ENCODE measurements around the gene SLC7A5. TPM values are rescaled to one million over a fixed set of nuclear protein-coding genes. Genes with fewer than 3 reads are reported as not detected.
A peak's percentile ranks its signal among the peaks of the same experiment; 100 is the strongest.

Gene SLC7A5
- total and polyA plus RNA-seq, 2 of the 13 experiments (the other 11 are each of a cell fraction or from before 2014, with no cell fraction given), result 79.6 to 155 TPM

GRCh38 chr16:87842209-87842869 is 27.0 kb downstream of the SLC7A5 start (continued):
- TF ChIP-seq, protein P1, sequence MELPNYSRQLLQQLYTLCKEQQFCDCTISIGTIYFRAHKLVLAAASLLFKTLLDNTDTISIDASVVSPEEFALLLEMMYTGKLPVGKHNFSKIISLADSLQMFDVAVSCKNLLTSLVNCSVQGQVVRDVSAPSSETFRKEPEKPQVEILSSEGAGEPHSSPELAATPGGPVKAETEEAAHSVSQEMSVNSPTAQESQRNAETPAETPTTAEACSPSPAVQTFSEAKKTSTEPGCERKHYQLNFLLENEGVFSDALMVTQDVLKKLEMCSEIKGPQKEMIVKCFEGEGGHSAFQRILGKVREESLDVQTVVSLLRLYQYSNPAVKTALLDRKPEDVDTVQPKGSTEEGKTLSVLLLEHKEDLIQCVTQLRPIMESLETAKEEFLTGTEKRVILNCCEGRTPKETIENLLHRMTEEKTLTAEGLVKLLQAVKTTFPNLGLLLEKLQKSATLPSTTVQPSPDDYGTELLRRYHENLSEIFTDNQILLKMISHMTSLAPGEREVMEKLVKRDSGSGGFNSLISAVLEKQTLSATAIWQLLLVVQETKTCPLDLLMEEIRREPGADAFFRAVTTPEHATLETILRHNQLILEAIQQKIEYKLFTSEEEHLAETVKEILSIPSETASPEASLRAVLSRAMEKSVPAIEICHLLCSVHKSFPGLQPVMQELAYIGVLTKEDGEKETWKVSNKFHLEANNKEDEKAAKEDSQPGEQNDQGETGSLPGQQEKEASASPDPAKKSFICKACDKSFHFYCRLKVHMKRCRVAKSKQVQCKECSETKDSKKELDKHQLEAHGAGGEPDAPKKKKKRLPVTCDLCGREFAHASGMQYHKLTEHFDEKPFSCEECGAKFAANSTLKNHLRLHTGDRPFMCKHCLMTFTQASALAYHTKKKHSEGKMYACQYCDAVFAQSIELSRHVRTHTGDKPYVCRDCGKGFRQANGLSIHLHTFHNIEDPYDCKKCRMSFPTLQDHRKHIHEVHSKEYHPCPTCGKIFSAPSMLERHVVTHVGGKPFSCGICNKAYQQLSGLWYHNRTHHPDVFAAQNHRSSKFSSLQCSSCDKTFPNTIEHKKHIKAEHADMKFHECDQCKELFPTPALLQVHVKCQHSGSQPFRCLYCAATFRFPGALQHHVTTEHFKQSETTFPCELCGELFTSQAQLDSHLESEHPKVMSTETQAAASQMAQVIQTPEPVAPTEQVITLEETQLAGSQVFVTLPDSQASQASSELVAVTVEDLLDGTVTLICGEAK (IDR thresholded peaks at IDR 0.05), result no peak
- TF ChIP-seq, protein P1 (CRISPR knock-in tag; IDR thresholded peaks at IDR 0.05), result no peak
- TF ChIP-seq ATF2 (CRISPR knock-in tag; IDR thresholded peaks at IDR 0.05) (0 out of 2 replicates have a peak, but pooled peaks have one; percentile 29), NPAS2 (CRISPR knock-in tag; IDR thresholded peaks at IDR 0.05; ENCODE audit: borderline replicate concordance) (no peak), ARHGAP35 (CRISPR knock-in tag; IDR thresholded peaks at IDR 0.05; ENCODE audit: borderline replicate concordance) (no peak), KDM6A (CRISPR knock-in tag; IDR thresholded peaks at IDR 0.05; ENCODE audit: low read depth) (0 out of 2 replicates have a peak, but pooled peaks have one; percentile 48), DMAP1 (CRISPR knock-in tag; IDR thresholded peaks at IDR 0.05) (0 out of 2 replicates have a peak, but pooled peaks have one; percentile 45), NR2C2 (CRISPR knock-in tag; IDR thresholded peaks at IDR 0.05; ENCODE audit: borderline replicate concordance) (0 out of 2 replicates have a peak, but pooled peaks have one; percentile 28), HDAC2 (CRISPR knock-in tag; IDR thresholded peaks at IDR 0.05) (peak; percentile 67), NR0B2 (CRISPR knock-in tag; IDR thresholded peaks at IDR 0.05) (0 out of 2 replicates have a peak, but pooled peaks have one; percentile 53), SIX4 (CRISPR knock-in tag; IDR thresholded peaks at IDR 0.05) (0 out of 2 replicates have a peak, but pooled peaks have one; percentile 14), ARID3A (IDR thresholded peaks at IDR 0.05; ENCODE audit: low read depth, low read length) (no peak), ZNF34 (CRISPR knock-in tag; IDR thresholded peaks at IDR 0.05; ENCODE audit: borderline replicate concordance) (no peak), ZNF788 (CRISPR knock-in tag; IDR thresholded peaks at IDR 0.05; ENCODE audit: borderline replicate concordance) (peak; percentile 58; the same call in 1 of the 2 replicates)
- TF ChIP-seq, protein P2, sequence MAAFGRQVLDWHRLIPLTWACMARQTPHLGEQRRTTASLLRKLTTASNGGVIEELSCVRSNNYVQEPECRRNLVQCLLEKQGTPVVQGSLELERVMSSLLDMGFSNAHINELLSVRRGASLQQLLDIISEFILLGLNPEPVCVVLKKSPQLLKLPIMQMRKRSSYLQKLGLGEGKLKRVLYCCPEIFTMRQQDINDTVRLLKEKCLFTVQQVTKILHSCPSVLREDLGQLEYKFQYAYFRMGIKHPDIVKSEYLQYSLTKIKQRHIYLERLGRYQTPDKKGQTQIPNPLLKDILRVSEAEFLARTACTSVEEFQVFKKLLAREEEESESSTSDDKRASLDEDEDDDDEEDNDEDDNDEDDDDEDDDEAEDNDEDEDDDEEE (CRISPR knock-in tag; IDR thresholded peaks at IDR 0.05), result peak; percentile 57; the same call in 1 of the 2 replicates
